ENCODE results near the gene SMTN. TPM values are rescaled to one million over a fixed set of nuclear protein-coding genes. Genes with fewer than 3 reads are reported as not detected.
"Not testable (repeated sequence)": the region's sequence is repeated elsewhere in the genome, so short reads cannot be mapped to it uniquely, and the experiment has no call there.

SMTN gene
- total RNA-seq, 1 experiment from 2014 or later, result 68.8 TPM

- no peak overlapping the region for H2AFZ ChIP-seq
- H3K27ac ChIP-seq, result no peak overlapping the region
- no peaks in the 10 kb centered on the region for H3K27me3 ChIP-seq (ENCODE audit: insufficient read depth, low read depth)
- H3K4me1 ChIP-seq (replicated peaks; ENCODE audit: insufficient read depth), result no peaks in the 10 kb centered on the region
- ChIA-PET POLR2A (ENCODE audit: unreplicated experiment) (no interaction called here), CTCF (no interaction called here)
- H3K36me3 ChIP-seq (ENCODE audit: low read depth), result no peaks in the 10 kb centered on the region
- H3K9me2 ChIP-seq (ENCODE audit: insufficient read depth), result no peaks in the 10 kb centered on the region
- BruUV-seq (replicated peaks), result no TSS peak
- H3K4me3 ChIP-seq, result no peak overlapping the region
- no peaks in the 10 kb centered on the region for H4K20me1 ChIP-seq (ENCODE audit: insufficient read depth)
- no peak overlapping the region for H3K4me2 ChIP-seq
- no peak for DNase-seq
- intact Hi-C loops (cut with micrococcal nuclease; ENCODE audit: unreplicated experiment), result no loop called here
- no peaks in the 10 kb centered on the region for H3K9me3 ChIP-seq (ENCODE audit: insufficient read depth, low read depth)
- no peaks in the 10 kb centered on the region for H3K79me2 ChIP-seq (ENCODE audit: low read depth)
- H3F3A ChIP-seq (ENCODE audit: insufficient read depth, low read depth), result no peaks in the 10 kb centered on the region
- TF ChIP-seq EZH2 (IDR thresholded peaks at IDR 0.05; ENCODE audit: low read depth) (no peak), CTCF (conservative IDR thresholded peaks at IDR 0.05) (no peak)
Observed at GRCh38 chr22:31075961-31076360, 5.2 kb upstream of the SMTN start.

DNA sequence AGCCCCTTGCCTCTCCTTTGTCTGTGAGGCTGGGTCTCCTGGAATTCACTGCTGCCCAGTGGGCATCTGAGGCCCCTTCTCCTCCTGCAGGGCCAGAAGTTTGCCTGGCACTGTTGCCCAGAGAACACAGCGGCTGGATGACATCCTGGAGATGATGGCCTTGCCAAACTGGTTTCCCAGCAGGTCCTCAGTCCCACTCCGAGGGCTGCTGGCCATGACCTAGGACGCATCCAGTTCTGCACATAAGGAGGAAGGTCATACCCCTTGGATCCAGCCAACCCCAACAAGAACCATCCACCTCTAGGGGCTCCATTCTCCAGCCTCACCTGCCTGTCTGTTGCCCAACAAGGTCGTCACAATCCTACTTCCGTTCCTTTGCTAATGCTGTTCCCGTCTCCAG is 3.4 kb upstream of the SMTN start:
- TF ChIP-seq CTCF (conservative IDR thresholded peaks at IDR 0.05), result no peak
- TF ChIP-seq EZH2 (IDR thresholded peaks at IDR 0.05; ENCODE audit: low read depth), result no peak
- Histone ChIP-seq H3K79me2 (ENCODE audit: low read depth) (no peaks in the 10 kb centered on the region), H3F3A (ENCODE audit: insufficient read depth, low read depth) (peaks cover 8% of the 10 kb centered on the region; the same call in 1 of the 2 replicates), H3K4me1 (replicated peaks; ENCODE audit: insufficient read depth) (peaks cover 11% of the 10 kb centered on the region), H3K9me2 (ENCODE audit: insufficient read depth) (no peaks in the 10 kb centered on the region), H3K4me2 (no peak overlapping the region), H3K36me3 (ENCODE audit: low read depth) (no peaks in the 10 kb centered on the region), H4K20me1 (ENCODE audit: insufficient read depth) (no peaks in the 10 kb centered on the region), H3K27ac (no peak overlapping the region), H2AFZ (no peak overlapping the region), H3K27me3 (ENCODE audit: insufficient read depth, low read depth) (no peaks in the 10 kb centered on the region), H3K4me3 (no peak overlapping the region), H3K9me3 (ENCODE audit: insufficient read depth, low read depth) (no peaks in the 10 kb centered on the region)
- ChIA-PET CTCF (no interaction called here), POLR2A (ENCODE audit: unreplicated experiment) (no interaction called here)
- DNase-seq, result no peak
- intact Hi-C loops (cut with micrococcal nuclease; ENCODE audit: unreplicated experiment), result no loop called here
- BruUV-seq (replicated peaks), result no TSS peak

DNA sequence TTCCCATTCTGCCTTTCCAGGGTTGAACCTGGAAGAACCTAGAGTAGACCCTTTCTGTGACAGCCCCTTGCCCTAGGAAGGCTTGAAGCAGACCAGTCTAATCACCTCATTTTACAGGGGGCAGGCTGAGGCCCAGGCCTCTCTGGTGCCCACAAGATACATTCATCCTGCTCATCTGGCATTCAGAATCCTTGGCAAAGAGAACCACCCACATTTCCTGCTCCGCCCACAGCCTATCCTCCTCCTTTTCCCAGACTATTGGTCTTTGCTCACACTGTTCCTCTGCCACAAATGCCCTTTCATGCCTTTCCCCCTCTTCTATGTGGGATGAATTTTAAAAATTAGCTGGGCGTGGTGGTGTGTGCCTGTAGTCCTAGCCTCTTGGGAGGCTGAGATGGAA is 2.7 kb upstream of the SMTN start:
- DNase-seq; H3K27ac ChIP-seq; H3F3A ChIP-seq (ENCODE audit: insufficient read depth, low read depth); BruUV-seq (replicated peaks); intact Hi-C loops (cut with micrococcal nuclease; ENCODE audit: unreplicated experiment); POLR2A ChIA-PET (ENCODE audit: unreplicated experiment); H3K4me3 ChIP-seq; H4K20me1 ChIP-seq (ENCODE audit: insufficient read depth); H3K9me2 ChIP-seq (ENCODE audit: insufficient read depth); H3K9me3 ChIP-seq (ENCODE audit: insufficient read depth, low read depth); H2AFZ ChIP-seq; H3K27me3 ChIP-seq (ENCODE audit: insufficient read depth, low read depth); H3K79me2 ChIP-seq (ENCODE audit: low read depth); H3K4me2 ChIP-seq; CTCF ChIA-PET; H3K36me3 ChIP-seq (ENCODE audit: low read depth): not testable (repeated sequence)
- H3K4me1 ChIP-seq (replicated peaks; ENCODE audit: insufficient read depth), result peaks cover 14% of the 10 kb centered on the region

GRCh38 chr22:31079095-31079642 is 1.9 kb upstream of the SMTN start:
- no TSS peak for BruUV-seq (replicated peaks)
- Histone ChIP-seq H3K9me3 (ENCODE audit: insufficient read depth, low read depth) (no peaks in the 10 kb centered on the region), H3K79me2 (ENCODE audit: low read depth) (no peaks in the 10 kb centered on the region), H3K4me1 (replicated peaks; ENCODE audit: insufficient read depth) (peaks cover 17% of the 10 kb centered on the region), H4K20me1 (ENCODE audit: insufficient read depth) (no peaks in the 10 kb centered on the region), H3F3A (ENCODE audit: insufficient read depth, low read depth) (peaks cover 8% of the 10 kb centered on the region; the same call in 1 of the 2 replicates), H2AFZ (no peak overlapping the region), H3K36me3 (ENCODE audit: low read depth) (no peaks in the 10 kb centered on the region), H3K4me3 (no peak overlapping the region), H3K4me2 (no peak overlapping the region), H3K27me3 (ENCODE audit: insufficient read depth, low read depth) (no peaks in the 10 kb centered on the region), H3K27ac (no peak overlapping the region), H3K9me2 (ENCODE audit: insufficient read depth) (no peaks in the 10 kb centered on the region)
- ChIA-PET POLR2A (ENCODE audit: unreplicated experiment) (no interaction called here), CTCF (no interaction called here)
- no peak for DNase-seq
- TF ChIP-seq CTCF (conservative IDR thresholded peaks at IDR 0.05) (no peak), EZH2 (IDR thresholded peaks at IDR 0.05; ENCODE audit: low read depth) (no peak)
- intact Hi-C loops (cut with micrococcal nuclease; ENCODE audit: unreplicated experiment), result no loop called here
